Measurements from ENCODE around the gene ACSS3.

DNA sequence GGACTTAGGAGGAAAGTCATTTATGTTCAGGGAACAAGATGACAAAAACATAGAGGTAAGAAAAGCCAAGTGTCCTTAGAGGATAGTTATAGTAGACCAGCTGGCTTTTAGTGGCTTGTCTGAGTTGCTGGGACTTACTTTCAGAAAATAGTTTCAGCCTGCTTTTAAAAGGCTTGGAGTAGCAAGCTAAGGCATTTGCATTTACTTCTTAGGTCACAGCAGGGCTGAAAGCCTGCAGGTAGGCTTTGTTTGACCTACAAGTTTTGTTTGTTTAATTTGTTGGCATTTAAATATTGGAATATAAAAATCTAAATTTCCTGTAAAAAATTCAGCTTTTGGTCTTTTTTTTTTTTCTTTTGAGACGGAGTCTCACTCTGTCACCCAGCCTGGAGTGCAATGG is 5.1 kb downstream of the ACSS3 start:
- TF ChIP-seq, protein P1, sequence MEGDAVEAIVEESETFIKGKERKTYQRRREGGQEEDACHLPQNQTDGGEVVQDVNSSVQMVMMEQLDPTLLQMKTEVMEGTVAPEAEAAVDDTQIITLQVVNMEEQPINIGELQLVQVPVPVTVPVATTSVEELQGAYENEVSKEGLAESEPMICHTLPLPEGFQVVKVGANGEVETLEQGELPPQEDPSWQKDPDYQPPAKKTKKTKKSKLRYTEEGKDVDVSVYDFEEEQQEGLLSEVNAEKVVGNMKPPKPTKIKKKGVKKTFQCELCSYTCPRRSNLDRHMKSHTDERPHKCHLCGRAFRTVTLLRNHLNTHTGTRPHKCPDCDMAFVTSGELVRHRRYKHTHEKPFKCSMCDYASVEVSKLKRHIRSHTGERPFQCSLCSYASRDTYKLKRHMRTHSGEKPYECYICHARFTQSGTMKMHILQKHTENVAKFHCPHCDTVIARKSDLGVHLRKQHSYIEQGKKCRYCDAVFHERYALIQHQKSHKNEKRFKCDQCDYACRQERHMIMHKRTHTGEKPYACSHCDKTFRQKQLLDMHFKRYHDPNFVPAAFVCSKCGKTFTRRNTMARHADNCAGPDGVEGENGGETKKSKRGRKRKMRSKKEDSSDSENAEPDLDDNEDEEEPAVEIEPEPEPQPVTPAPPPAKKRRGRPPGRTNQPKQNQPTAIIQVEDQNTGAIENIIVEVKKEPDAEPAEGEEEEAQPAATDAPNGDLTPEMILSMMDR (IDR thresholded peaks at IDR 0.05; ENCODE audit: insufficient read depth, low read length, poor library complexity, severe bottlenecking), result no peak
- no peak for TF ChIP-seq EZH2phosphoT487 (conservative IDR thresholded peaks at IDR 0.05; ENCODE audit: low read length)

Measured in SU-DHL-6 (cell line).